Pancreas (tissue), 10 donors: ENCODE results near the gene SLC12A7. TPM values are rescaled to one million over a fixed set of nuclear protein-coding genes. Genes with fewer than 3 reads are reported as not detected.

Experiments used
- ATAC-seq, 4 donors: fragments of 200-7000 bp; cut with Tn5 transposase; one replicate each; pipeline versions ENCODE4 v1.8.0 to v1.9.1; 2020; ENCODE audit warnings: mild to moderate bottlenecking in 4 of 4, moderate library complexity in 4 of 4
- DNase-seq, 6 donors: peaks; one replicate each; pipeline ENCODE4 v3.0.0-alpha.2; 2020
- FAIRE-seq: peaks from 2 replicates; lab custom pipeline; 2012; peaks lifted over from hg19 to GRCh38; lab: Jason Lieb, UNC
- H3K27ac ChIP-seq, 4 donors: fragments of 200-600 bp; sonication (generic); 1 replicate in 3 of 4; 2 replicates in 1 of 4; pipeline versions ENCODE4 v1.5.0 to v1.8.0; 2020
- H3K27me3 ChIP-seq, 4 donors: fragments of 200-600 bp; one replicate each; pipeline ENCODE4 v1.8.0; 2021
- H3K36me3 ChIP-seq, 3 donors: fragments of 200-600 bp; sonication (generic) in 1 of 3; one replicate each; pipeline versions ENCODE4 v1.5.0 to v1.8.0; 2020 to 2021
- H3K4me1 ChIP-seq, 3 donors: fragments of 200-600 bp; one replicate each; pipeline ENCODE4 v1.8.0; 2021
- H3K4me3 ChIP-seq, 4 donors: fragments of 200-600 bp; sonication (generic) in 2 of 4; one replicate each; pipeline versions ENCODE4 v1.5.0 to v1.8.0; 2020 to 2021
- H3K9me3 ChIP-seq, 4 donors: fragments of 200-600 bp; one replicate each; pipeline ENCODE4 v1.8.0; 2021
- CTCF ChIP-seq, 4 donors: fragments of 200-600 bp; sonication (generic) in 3 of 4; IDR thresholded peaks; one replicate each; pipeline versions ENCODE4 v1.5.0 to v1.8.0; 2021; ENCODE audit warnings: antibody characterized with exemption in 4 of 4
- WGBS, 2 donors: extraction: QIAGEN DNeasy Blood & Tissue Kit; methylation state at CpG; one replicate each; pipeline ENCODE4 v1.1.7; 2013; 5-methylcytosine and 5-hydroxymethylcytosine counted together
- intact Hi-C, 3 donors: fragments of 100-400 bp; cut with DNase I; formaldehyde crosslinking; loops; one replicate each; pipeline versions ENCODE4 v1.11.1 to v1.14.2; 2022
- polyA plus RNA-seq, 2 donors: library from polyadenylated mRNA; stranded (reverse); fragments of 200-250 nt; gene quantifications; one replicate each; pipeline ENCODE4 v1.2.3, GENCODE V29; 2013
- total RNA-seq, 6 donors: library from RNA; stranded (reverse); fragmentation: NEBNext Ultra II Directional in 4 of 6; extraction: Animal tissue kit (Norgen Biotek cat#: 25700) in 4 of 6; gene quantifications; one replicate each; pipeline versions ENCODE4 v1.2.1 to v1.2.4, GENCODE V29; 2021 to 2023
- donor health status: healthy with polysubstance abuse.
- donor health status: DM: no; HTN: no; CAD: no; lungs with moderate emphysema.
- donor health status: DM: no; HTN: no; CAD: no.
- donor health status: control.
- donor health status: control.
- donor health status: Bipolar disorder and iron deficiency.
- donor health status: DM: yes; HTN: yes; CAD: no.
- donor health status: DM: no; HTN: no; CAD: no.
- donor health status: DM: no; HTN: no; CAD: no.
- donor health status: DM: yes; HTN: yes; CAD: no.

The SLC12A7 gene
- total and polyA plus RNA-seq, 8 donors: 17.4 to 56.5 (median 35.8) TPM

- Histone ChIP-seq H3K36me3 (no peaks in the 10 kb centered on the region), H3K4me1 (peaks cover 23 to 32% (median 29%) of the 10 kb centered on the region in 3 donors), H3K9me3 (no peaks in the 10 kb centered on the region), H3K4me3 (no peak overlapping the region), H3K27ac (peak overlapping the region; percentile 56 to 82 (median 68)), H3K27me3 (no peaks in the 10 kb centered on the region)
- no peak for TF ChIP-seq CTCF (IDR thresholded peaks at IDR 0.05)
- peak in 3 of 4 donors; percentile 3 to 66 (median 61) for ATAC-seq
- WGBS, 2 donors: 56 to 58% methylated on average over 16 of the region's 16 CpGs
- intact Hi-C loops: no loop called here
- DNase-seq: peak in 1 of 6 donors; percentile 64
- no peak for FAIRE-seq
These were observed 6.4 kb upstream of the SLC12A7 start for GRCh38 chr5:1118231-1118698.

- intact Hi-C loops: no loop called here
- no peaks in the 10 kb centered on the region for H3K9me3 ChIP-seq
- H3K27ac ChIP-seq: no peak overlapping the region
- no peak for ATAC-seq
- no peak for TF ChIP-seq CTCF (IDR thresholded peaks at IDR 0.05)
- no peak for FAIRE-seq
- H3K27me3 ChIP-seq: no peaks in the 10 kb centered on the region
- H3K4me3 ChIP-seq: no peak overlapping the region
- peaks cover 16 to 25% (median 20%) of the 10 kb centered on the region in 3 donors for H3K4me1 ChIP-seq
- peak in 1 of 6 donors; percentile 67 for DNase-seq
- H3K36me3 ChIP-seq: no peaks in the 10 kb centered on the region
- WGBS, 2 donors: 84 to 88% methylated on average over 15 of the region's 15 CpGs
These were observed 5.1 kb upstream of the SLC12A7 start for GRCh38 chr5:1116977-1117376.

GRCh38 chr5:1116109-1116740 is 4.4 kb upstream of the SLC12A7 start:
- Histone ChIP-seq H3K4me3 (no peak overlapping the region), H3K27ac (no peak overlapping the region), H3K36me3 (no peaks in the 10 kb centered on the region), H3K27me3 (no peaks in the 10 kb centered on the region), H3K9me3 (no peaks in the 10 kb centered on the region), H3K4me1 (peaks cover 16 to 25% (median 20%) of the 10 kb centered on the region in 3 donors)
- ATAC-seq (no peak), FAIRE-seq (no peak), DNase-seq (peak in 1 of 6 donors; percentile 58)
- intact Hi-C loops: no loop called here
- WGBS, 2 donors: 83 to 88% methylated on average over 19 of the region's 19 CpGs
- no peak for TF ChIP-seq CTCF (IDR thresholded peaks at IDR 0.05)

GRCh38 chr5:1115123-1115815 is 3.4 kb upstream of the SLC12A7 start:
- ATAC-seq (no peak), FAIRE-seq (no peak), DNase-seq (peak in 1 of 6 donors; percentile 72)
- WGBS, 2 donors: 92 to 95% methylated on average over 23 of the region's 23 CpGs
- H3K36me3 ChIP-seq: no peaks in the 10 kb centered on the region
- H3K4me3 ChIP-seq: no peak overlapping the region
- H3K27me3 ChIP-seq: no peaks in the 10 kb centered on the region
- no peak for TF ChIP-seq CTCF (IDR thresholded peaks at IDR 0.05)
- no peaks in the 10 kb centered on the region for H3K9me3 ChIP-seq
- peaks cover 16 to 25% (median 20%) of the 10 kb centered on the region in 3 donors for H3K4me1 ChIP-seq
- no peak overlapping the region for H3K27ac ChIP-seq
- intact Hi-C loops: no loop called here
